NCI-H1694 (cell line): ENCODE measurements around the gene TWNK.

ENCODE experiments used
- DNase-seq: peaks from one replicate; lab custom pipeline; 2025; lab: John Stamatoyannopoulos, UW

TWNK gene

DNA sequence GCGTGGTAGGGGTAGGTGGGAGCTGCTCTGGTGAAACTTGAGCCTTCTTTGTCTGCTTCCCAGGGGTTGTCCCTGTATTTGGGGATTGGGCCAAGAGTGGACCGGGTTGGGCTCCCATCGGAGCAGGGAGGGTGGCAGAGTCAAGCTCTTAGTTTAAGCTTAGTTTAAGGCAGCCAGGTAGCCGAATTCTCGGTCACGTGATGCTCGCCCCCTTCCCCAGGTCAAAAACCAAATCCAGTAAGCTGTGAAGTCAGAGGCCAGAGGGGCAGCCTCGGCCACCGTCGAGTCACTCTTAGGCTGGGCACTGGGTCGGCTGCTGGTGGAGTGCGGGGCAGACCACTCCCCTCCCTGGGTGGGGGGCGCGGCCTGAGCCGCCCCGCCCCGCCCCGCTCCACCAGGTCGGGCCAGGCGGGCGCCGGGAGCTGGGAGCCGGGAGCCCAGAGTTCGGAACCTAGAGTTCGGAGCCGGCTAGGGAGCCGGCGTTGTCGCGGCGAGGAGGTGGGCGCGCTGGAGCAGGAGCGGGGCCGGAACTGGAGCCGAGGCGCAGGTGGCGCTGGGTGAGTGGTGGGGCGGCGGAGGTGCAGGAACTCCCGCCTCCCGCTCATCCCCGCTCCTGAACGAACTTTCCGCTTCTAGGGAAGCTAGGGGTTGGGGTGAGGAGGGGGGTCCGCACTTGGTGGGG is 9.5 kb downstream of the TWNK start:
- no peak for DNase-seq

GRCh38 chr10:100997360-100998182 is 10.2 kb downstream of the TWNK start:
- peak; percentile 29 for DNase-seq

DNA sequence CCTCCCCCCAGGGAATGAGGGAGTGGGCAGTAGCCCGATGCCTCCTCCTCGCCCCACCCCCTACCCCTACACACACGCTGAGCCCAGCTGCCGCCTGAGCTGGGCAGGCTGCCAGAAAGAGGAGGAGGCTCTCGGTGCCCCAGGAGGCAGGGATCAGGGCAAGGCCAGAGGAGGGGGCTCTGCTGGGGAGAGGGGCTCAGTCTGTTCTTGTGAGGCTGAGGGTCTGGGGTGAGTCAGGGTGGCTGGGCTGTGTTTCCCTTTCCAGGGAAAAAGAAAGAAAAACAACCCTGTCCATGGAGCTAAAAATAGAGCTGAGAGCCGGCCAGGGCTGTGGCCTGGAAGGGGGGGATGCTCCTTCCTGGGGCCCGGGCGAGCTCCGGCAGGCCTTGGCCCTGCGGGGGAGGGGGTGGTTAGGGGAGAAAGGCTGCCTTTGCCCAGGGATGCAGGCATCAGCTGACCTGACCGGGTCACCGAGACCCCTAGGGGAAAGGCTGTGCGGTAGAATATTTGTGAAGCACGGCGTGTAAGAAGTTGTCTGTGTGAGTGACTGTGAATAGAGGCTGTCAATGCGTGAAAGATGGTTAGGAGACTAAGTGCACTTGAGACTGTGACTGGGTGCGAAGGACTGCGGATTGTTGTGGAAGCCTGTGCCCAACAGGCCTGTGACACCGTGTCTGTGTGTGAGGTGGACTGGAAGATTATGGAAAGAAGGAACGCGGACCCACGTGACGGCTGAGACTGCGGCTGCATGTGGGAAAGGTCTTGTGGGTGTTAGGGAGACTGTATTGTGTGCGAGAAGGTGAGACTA is 11.0 kb downstream of the TWNK start:
- DNase-seq: peak; percentile 77

GRCh38 chr10:100998991-100999741 is 11.8 kb downstream of the TWNK start:
- peak; percentile 29 for DNase-seq

DNA sequence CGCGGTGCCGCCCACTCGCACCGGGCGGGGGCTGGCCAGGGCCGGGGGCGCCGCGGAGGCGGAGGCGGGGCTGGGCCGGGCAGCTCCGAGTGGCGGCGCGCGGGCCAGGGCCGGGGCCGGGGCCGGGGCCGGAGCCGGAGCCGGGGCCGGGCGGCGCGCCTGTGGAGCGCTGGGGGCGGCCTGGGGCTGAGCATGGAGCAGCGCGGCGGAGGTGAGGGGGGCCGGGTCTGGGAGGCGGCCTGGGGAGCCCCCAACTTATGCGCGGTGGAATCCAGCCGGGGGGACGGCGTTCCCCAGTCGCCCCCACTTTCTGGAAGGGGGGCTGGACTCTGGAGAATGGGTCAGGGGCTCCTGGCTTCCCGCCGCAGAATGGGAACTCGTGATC is 12.4 kb downstream of the TWNK start, which contains the start of gene LZTS2:
Gene LZTS2, plus strand, starts transcription at position 67 of the 385 bp plus-strand sequence. CDS start 2,731 bp downstream, outside the sequence.
- DNase-seq: no peak

GRCh38 chr10:101000127-101000914 is 13.0 kb downstream of the TWNK start:
- DNase-seq: no peak

DNA sequence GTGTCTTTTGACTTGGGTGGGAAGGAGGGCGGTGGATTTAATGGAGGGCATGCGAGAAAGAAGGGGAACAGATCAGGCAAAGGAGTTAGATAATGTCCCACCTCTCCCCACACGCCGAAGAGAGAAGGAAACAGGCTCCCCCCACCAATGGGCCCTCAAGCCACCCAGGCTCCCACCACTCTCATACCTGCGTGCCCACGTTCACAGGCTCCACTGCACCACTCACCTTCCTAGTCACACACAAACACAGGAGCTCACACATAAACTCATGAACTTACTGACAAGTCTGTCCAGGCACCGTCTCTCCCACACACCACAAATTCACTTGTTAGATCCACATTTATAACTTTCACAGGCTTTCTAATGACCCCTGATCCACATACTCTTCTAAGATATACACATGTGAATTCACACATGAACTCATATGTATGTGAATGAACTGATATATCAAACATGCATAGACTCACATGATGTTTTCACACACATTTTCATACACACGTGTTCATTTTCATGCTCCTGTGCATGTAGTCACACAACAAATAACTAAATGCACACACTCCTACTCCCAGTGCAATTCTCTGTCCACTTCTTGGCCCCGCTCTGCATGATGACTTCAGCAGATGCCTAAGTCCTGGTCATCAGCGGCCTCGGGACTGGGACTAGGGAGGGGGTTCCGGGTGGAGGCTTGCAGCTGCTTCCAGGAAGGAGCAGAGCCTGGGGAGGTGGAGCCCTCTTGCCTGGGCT is 13.7 kb downstream of the TWNK start:
- DNase-seq: no peak

DNA sequence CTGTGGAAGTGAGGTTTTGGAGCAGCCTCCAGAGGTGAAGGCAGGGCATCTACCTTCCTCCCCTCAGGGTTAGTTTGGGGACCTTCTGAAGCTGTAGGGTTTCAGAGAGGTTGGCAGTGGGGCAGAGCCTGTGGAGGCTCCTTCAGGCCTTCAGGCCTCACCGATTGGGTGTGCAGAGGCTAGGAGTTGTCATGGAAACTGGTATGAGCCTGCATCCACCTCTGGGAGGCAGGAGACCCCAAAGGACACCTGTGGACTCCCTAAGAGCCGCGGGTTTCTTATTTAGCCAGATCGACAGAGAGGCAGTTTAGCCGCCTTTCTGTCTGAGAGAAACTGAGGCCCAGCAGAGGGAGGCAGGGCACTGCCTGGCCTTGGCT is 14.3 kb downstream of the TWNK start:
- DNase-seq: no peak

- no peak for DNase-seq
Observed at GRCh38 chr10:101002456-101002855, 15.1 kb downstream of the TWNK start.

- DNase-seq: no peak
Observed at GRCh38 chr10:101003639-101004206, 16.4 kb downstream of the TWNK start.

DNA sequence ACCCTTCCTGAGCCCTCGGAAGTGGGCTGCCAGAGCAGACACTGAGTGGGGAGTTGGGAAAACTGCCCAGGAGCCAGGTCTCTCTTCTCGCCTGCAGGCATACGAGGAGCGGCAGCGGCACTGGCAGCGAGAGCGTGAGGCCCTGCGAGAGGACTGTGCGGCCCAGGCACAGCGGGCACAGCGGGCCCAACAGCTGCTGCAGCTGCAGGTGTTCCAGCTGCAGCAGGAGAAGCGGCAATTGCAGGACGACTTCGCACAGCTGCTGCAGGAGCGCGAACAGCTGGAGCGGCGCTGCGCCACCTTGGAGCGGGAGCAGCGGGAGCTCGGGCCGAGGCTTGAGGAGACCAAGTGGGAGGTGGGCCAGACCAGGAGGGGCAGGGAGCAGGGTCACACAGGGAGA is 18.0 kb downstream of the TWNK start:
- no peak for DNase-seq

DNA sequence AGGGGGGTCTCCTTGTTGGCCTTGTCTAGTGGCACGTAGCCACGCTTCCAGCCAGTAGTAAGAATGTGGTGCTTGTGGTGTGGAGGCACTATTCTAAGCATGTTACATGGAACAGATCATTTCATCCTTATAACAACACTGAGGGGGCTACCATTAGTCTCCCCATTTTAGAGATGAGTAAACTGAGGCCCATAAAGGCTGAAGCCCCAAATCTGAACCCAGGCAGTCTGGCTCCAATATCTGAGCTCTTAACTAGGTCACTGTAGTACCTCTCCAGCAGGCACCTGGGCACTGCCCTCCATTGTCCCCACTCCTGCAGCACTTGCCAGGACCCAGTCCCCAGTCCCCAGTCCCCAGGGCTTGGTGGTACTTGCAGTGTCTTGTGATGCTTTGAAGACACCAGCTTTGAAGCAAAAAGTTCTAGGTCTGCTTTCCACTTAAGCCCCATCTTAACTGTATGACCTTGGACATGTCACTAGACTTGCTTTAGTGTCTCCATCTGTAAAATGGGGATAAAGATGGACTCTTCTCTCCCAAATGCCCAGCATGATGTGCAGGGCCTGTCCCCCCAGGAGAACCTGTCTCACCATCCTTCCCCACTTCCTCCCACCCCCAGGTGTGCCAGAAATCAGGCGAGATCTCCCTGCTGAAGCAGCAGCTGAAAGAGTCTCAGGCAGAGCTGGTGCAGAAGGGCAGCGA is 18.7 kb downstream of the TWNK start:
- DNase-seq: no peak

GRCh38 chr10:101006593-101007098 is 19.3 kb downstream of the TWNK start:
- DNase-seq: no peak

GRCh38 chr10:101007099-101007711 is 19.9 kb downstream of the TWNK start:
- DNase-seq: no peak

DNA sequence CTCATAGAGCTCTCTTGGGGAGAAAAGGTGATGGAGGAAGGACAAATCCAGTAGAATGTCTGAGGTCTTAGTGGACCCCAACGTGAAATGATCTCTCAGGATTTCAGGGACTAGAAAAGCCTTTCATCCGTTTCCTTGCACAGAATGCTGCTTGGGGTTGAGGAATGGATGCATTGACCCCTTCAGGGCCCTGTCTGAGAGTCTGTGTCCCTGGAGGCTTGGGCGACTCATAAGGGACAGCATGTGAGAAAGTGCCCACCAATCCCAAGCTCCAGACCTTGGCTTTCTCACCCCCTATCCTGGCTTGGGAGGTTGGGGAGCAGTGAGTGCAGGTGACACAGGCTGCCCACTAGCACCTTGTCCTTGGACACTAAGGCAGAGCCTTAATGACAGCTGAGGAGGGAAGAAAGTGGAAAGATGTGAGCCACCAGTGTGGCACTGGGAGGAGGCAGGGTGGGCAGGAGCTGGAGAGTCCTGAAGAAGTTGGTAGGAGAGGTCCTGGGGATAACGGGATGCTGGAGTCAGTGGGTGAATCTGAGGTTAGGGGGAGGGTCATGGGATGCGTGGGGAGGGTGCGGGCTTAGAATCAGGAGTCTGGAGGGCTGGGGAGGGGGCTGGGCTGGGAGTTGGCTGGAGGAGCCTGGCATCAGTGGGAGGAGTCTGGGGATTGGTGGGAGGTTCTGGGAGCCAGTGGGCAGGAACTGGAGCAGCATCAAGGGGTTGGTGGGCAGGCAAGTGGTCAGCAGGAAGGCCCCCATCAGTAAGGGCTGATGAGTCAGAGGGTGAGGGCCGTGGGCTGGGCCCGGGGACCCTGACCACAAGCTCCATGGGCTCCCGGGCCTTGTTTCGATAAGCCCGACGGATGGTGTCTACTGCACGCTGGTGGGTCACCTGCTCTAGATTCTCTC is 20.8 kb downstream of the TWNK start:
- no peak for DNase-seq

- no peak for DNase-seq
Observed at GRCh38 chr10:101008823-101009423, 21.6 kb downstream of the TWNK start.

DNA sequence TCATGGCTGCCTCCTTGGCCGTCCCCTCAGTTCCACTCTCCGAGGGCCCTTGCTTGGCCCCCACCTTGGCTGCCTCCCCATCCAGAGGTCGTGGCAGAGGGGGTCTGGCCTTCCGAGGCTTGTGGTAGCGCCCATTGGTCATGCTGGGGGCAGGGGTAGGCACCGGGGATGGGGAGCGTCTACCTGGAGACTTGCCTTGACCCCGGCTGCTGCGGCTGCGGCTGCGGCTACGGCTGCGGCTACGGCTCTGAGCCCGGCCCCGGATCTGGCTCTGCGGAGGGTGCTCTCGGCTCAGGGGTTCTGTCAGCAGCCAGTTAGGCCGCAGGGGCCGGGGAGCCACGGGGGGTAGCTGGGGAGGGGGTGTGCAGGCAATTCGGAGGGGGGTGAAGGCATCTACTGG is 23.0 kb downstream of the TWNK start:
- DNase-seq: no peak
